Skeletal muscle cell (primary cell): ENCODE data around the gene GTF2H4.
A peak's percentile ranks its signal among the peaks of the same experiment; 100 is the strongest.
"Not testable (repeated sequence)": the region's sequence is repeated elsewhere in the genome, so short reads cannot be mapped to it uniquely, and the experiment has no call there.

Experiments
- DNase-seq: peaks from one replicate; pipeline ENCODE4 v3.0.0-alpha.2; 2010; ENCODE audit warnings: low read depth
- H3K4me3 ChIP-seq: 2 replicates; pipeline ENCODE4 v1.5.1; 2011; ENCODE audit warnings: low read depth, mild to moderate bottlenecking, control low read depth, low read length, moderate library complexity

Gene GTF2H4

GRCh38 chr6:30907758-30908591 lies at the start of gene GTF2H4:
Gene GTF2H4, plus strand, starts transcription at chr6:30908207.
- H3K4me3 ChIP-seq = peak within 1 kb of the TSS; percentile 85
- DNase-seq = peak; percentile 95

GRCh38 chr6:30859726-30860125 lies 48.3 kb upstream of the GTF2H4 start:
- DNase-seq, H3K4me3 ChIP-seq: not testable (repeated sequence)

GRCh38 chr6:30861257-30862048 lies 46.6 kb upstream of the GTF2H4 start:
- H3K4me3 ChIP-seq = no peak overlapping the region
- DNase-seq = no peak

- no peak overlapping the region for H3K4me3 ChIP-seq
- no peak for DNase-seq
These were observed 45.7 kb upstream of the GTF2H4 start for GRCh38 chr6:30862156-30862875.

- H3K4me3 ChIP-seq = no peak overlapping the region
- no peak for DNase-seq
These were observed 43.7 kb upstream of the GTF2H4 start for GRCh38 chr6:30864325-30864724.

GRCh38 chr6:30869241-30869749 lies 38.7 kb upstream of the GTF2H4 start:
- H3K4me3 ChIP-seq, DNase-seq: not testable (repeated sequence)

GRCh38 chr6:30870546-30870945 lies 37.5 kb upstream of the GTF2H4 start:
- no peak overlapping the region for H3K4me3 ChIP-seq
- DNase-seq = no peak

- H3K4me3 ChIP-seq = no peak overlapping the region
- no peak for DNase-seq
These were observed 36.3 kb upstream of the GTF2H4 start for GRCh38 chr6:30871592-30872183.

- no peak for DNase-seq
- no peak overlapping the region for H3K4me3 ChIP-seq
These were observed 34.8 kb upstream of the GTF2H4 start for GRCh38 chr6:30873137-30873640.

GRCh38 chr6:30873795-30874194 lies 34.2 kb upstream of the GTF2H4 start:
- DNase-seq, H3K4me3 ChIP-seq: not testable (repeated sequence)

GRCh38 chr6:30875244-30876038 lies 32.6 kb upstream of the GTF2H4 start:
- no peak overlapping the region for H3K4me3 ChIP-seq
- no peak for DNase-seq

- DNase-seq = peak; percentile 41
- H3K4me3 ChIP-seq = no peak overlapping the region
These were observed 31.8 kb upstream of the GTF2H4 start for GRCh38 chr6:30876039-30876730.

GRCh38 chr6:30877419-30878262 lies 30.4 kb upstream of the GTF2H4 start:
- peak overlapping the region; percentile 26 for H3K4me3 ChIP-seq
- peak; percentile 61 for DNase-seq

- DNase-seq = no peak
- no peak overlapping the region for H3K4me3 ChIP-seq
These were observed 28.2 kb upstream of the GTF2H4 start for GRCh38 chr6:30879684-30880427.

GRCh38 chr6:30880698-30881252 lies 27.2 kb upstream of the GTF2H4 start:
- peak overlapping the region; percentile 34 for H3K4me3 ChIP-seq
- no peak for DNase-seq
